Neural progenitor cell (in vitro differentiated cells): ENCODE measurements around the gene LTBP1. TPM values are rescaled to one million over a fixed set of nuclear protein-coding genes. Genes with fewer than 3 reads are reported as not detected.
A peak's percentile ranks its signal among the peaks of the same experiment; 100 is the strongest.

ENCODE experiments used
- DNase-seq: peaks from one replicate; pipeline ENCODE4 v3.0.0-alpha.2; 2016; ENCODE audit warnings: low spot score
- H2AFZ ChIP-seq: fragments of 200-600 bp; sonication (generic); replicated peaks from 2 replicates; pipeline ENCODE4 v1.6.1; 2016; ENCODE audit warnings: antibody characterized with exemption
- H3F3A ChIP-seq: fragments of 200-600 bp; sonication (generic); 2 replicates; pipeline ENCODE4 v1.6.1; 2016; ENCODE audit warnings: antibody characterized with exemption, low read depth
- H3K27ac ChIP-seq: fragments of 200-600 bp; sonication (generic); 2 replicates; pipeline ENCODE4 v1.5.1; 2016; ENCODE audit warnings: mild to moderate bottlenecking
- H3K27me3 ChIP-seq: fragments of 200-600 bp; sonication (generic); 2 replicates; pipeline ENCODE4 v1.6.1; 2016; ENCODE audit warnings: mild to moderate bottlenecking, moderate library complexity
- H3K36me3 ChIP-seq: fragments of 200-600 bp; sonication (generic); 2 replicates; pipeline ENCODE4 v1.5.1; 2016
- H3K4me1 ChIP-seq: fragments of 200-600 bp; sonication (generic); 2 replicates; pipeline ENCODE4 v1.6.1; 2016; ENCODE audit warnings: mixed run types
- H3K4me2 ChIP-seq: fragments of 200-600 bp; sonication (generic); 2 replicates; pipeline ENCODE4 v1.6.1; 2016
- H3K4me3 ChIP-seq: fragments of 200-600 bp; sonication (generic); 2 replicates; pipeline ENCODE4 v1.5.1; 2016
- H3K79me2 ChIP-seq: fragments of 200-600 bp; sonication (generic); 2 replicates; pipeline ENCODE4 v1.6.1; 2016; ENCODE audit warnings: low read depth
- H3K9ac ChIP-seq: fragments of 200-600 bp; sonication (generic); 2 replicates; pipeline ENCODE4 v1.6.1; 2016
- H3K9me3 ChIP-seq: fragments of 200-600 bp; sonication (generic); 2 replicates; pipeline ENCODE4 v1.5.1; 2016; ENCODE audit warnings: low read depth
- H4K20me1 ChIP-seq: fragments of 200-600 bp; sonication (generic); 2 replicates; pipeline ENCODE4 v1.6.1; 2016; ENCODE audit warnings: low read depth
- H3K27ac Mint-ChIP-seq: 3 replicates; pipeline ENCODE4 v1.8.0; 2021; ENCODE audit warnings: mixed read lengths
- H3K27me3 Mint-ChIP-seq: 2 replicates; pipeline ENCODE4 v1.8.0; 2022; ENCODE audit warnings: low read depth, mild to moderate bottlenecking, inconsistent platforms, moderate library complexity, mixed read lengths; ENCODE audit not compliant: insufficient read depth
- H3K36me3 Mint-ChIP-seq: 3 replicates; pipeline ENCODE4 v1.8.0; 2021; ENCODE audit warnings: mixed read lengths
- H3K4me1 Mint-ChIP-seq: 3 replicates; pipeline ENCODE4 v1.8.0; 2021; ENCODE audit warnings: mixed read lengths
- H3K4me3 Mint-ChIP-seq: 3 replicates; pipeline ENCODE4 v1.8.0; 2021; ENCODE audit warnings: mild to moderate bottlenecking, moderate library complexity, mixed read lengths
- H3K9me3 Mint-ChIP-seq: 3 replicates; pipeline ENCODE4 v1.8.0; 2020; ENCODE audit warnings: mixed read lengths
- CTCF ChIP-seq: fragments of 200-600 bp; sonication (generic); IDR thresholded peaks from 2 replicates; pipeline ENCODE4 v1.5.1; 2017; ENCODE audit warnings: antibody characterized with exemption, mild to moderate bottlenecking
- EZH2 ChIP-seq: fragments of 200-600 bp; sonication (generic); IDR thresholded peaks from 2 replicates; pipeline ENCODE4 v1.6.1; 2017; ENCODE audit warnings: antibody characterized with exemption, mild to moderate bottlenecking, moderate library complexity
- EZH2phosphoT487 ChIP-seq: fragments of 200-600 bp; sonication (generic); IDR thresholded peaks from 2 replicates; pipeline ENCODE4 v1.6.1; 2017; ENCODE audit warnings: antibody characterized with exemption
- total RNA-seq: library from RNA; depleted of rRNA; stranded (reverse); fragments of >200 nt; gene quantifications from 2 replicates; pipeline ENCODE4 v1.2.3, GENCODE V29; 2015; ENCODE audit warnings: low replicate concordance

The LTBP1 gene
- total RNA-seq, 1 donor from 2014 or later, result 50.5 TPM

- peaks cover 3% of the 10 kb centered on the region for H3K27me3 Mint-ChIP-seq
Measured at GRCh38 chr2:33123216-33123615, 176.5 kb downstream of the LTBP1 start.

GRCh38 chr2:33126552-33126951 is 179.8 kb downstream of the LTBP1 start:
- Mint-ChIP-seq H3K4me3 (no peak overlapping the region), H3K9me3 (no peaks in the 10 kb centered on the region), H3K27me3 (peaks cover 3% of the 10 kb centered on the region), H3K27ac (no peak overlapping the region), H3K36me3 (no peaks in the 10 kb centered on the region), H3K4me1 (no peaks in the 10 kb centered on the region)
- H3K9me3 ChIP-seq, result no peaks in the 10 kb centered on the region
- H3F3A ChIP-seq, result no peaks in the 10 kb centered on the region
- H3K4me3 ChIP-seq, result no peak overlapping the region
- H3K4me1 ChIP-seq, result peaks cover 1% of the 10 kb centered on the region
- no peaks in the 10 kb centered on the region for H3K27me3 ChIP-seq
- no peak overlapping the region for H3K4me2 ChIP-seq
- TF ChIP-seq EZH2phosphoT487, result no peak
- TF ChIP-seq CTCF, result peak; percentile 22
- TF ChIP-seq EZH2, result no peak
- H4K20me1 ChIP-seq, result no peaks in the 10 kb centered on the region
- no peak for DNase-seq
- H2AFZ ChIP-seq, result no peak overlapping the region
- no peak overlapping the region for H3K9ac ChIP-seq
- H3K36me3 ChIP-seq, result no peaks in the 10 kb centered on the region
- H3K79me2 ChIP-seq, result no peaks in the 10 kb centered on the region
- no peak overlapping the region for H3K27ac ChIP-seq

More at GRCh38 chr2:33123216-33123615, 176.5 kb downstream of the LTBP1 start:
- no peak for DNase-seq
- no peaks in the 10 kb centered on the region for H3K27me3 ChIP-seq
- no peak overlapping the region for H3K27ac ChIP-seq
- H3K36me3 Mint-ChIP-seq, result no peaks in the 10 kb centered on the region
- H4K20me1 ChIP-seq, result no peaks in the 10 kb centered on the region
- no peaks in the 10 kb centered on the region for H3K79me2 ChIP-seq
- no peak overlapping the region for H3K9ac ChIP-seq
- no peaks in the 10 kb centered on the region for H3K36me3 ChIP-seq
- H3K27ac Mint-ChIP-seq, result no peak overlapping the region
- TF ChIP-seq EZH2phosphoT487, result no peak
- TF ChIP-seq EZH2, result no peak
- TF ChIP-seq CTCF, result no peak
- H3K9me3 Mint-ChIP-seq, result no peaks in the 10 kb centered on the region
- H3F3A ChIP-seq, result no peaks in the 10 kb centered on the region
- H3K9me3 ChIP-seq, result no peaks in the 10 kb centered on the region
- no peak overlapping the region for H3K4me3 Mint-ChIP-seq
- H3K4me3 ChIP-seq, result no peak overlapping the region
- H2AFZ ChIP-seq, result no peak overlapping the region
- H3K4me1 Mint-ChIP-seq, result no peaks in the 10 kb centered on the region
- no peak overlapping the region for H3K4me2 ChIP-seq
- peaks cover 5% of the 10 kb centered on the region for H3K4me1 ChIP-seq

GRCh38 chr2:33126958-33127357 is 180.2 kb downstream of the LTBP1 start:
- H3K4me3 Mint-ChIP-seq, result no peak overlapping the region
- TF ChIP-seq EZH2, result no peak
- no peak for TF ChIP-seq EZH2phosphoT487
- TF ChIP-seq CTCF, result no peak
- H3K4me1 ChIP-seq, result no peaks in the 10 kb centered on the region
- no peaks in the 10 kb centered on the region for H3K27me3 ChIP-seq
- no peaks in the 10 kb centered on the region for H4K20me1 ChIP-seq
- H3K9me3 Mint-ChIP-seq, result no peaks in the 10 kb centered on the region
- H2AFZ ChIP-seq, result no peak overlapping the region
- H3K4me2 ChIP-seq, result no peak overlapping the region
- no peaks in the 10 kb centered on the region for H3F3A ChIP-seq
- H3K27ac ChIP-seq, result no peak overlapping the region
- H3K36me3 Mint-ChIP-seq, result no peaks in the 10 kb centered on the region
- no peak overlapping the region for H3K4me3 ChIP-seq
- no peaks in the 10 kb centered on the region for H3K9me3 ChIP-seq
- H3K79me2 ChIP-seq, result no peaks in the 10 kb centered on the region
- no peak overlapping the region for H3K27ac Mint-ChIP-seq
- H3K9ac ChIP-seq, result no peak overlapping the region
- H3K36me3 ChIP-seq, result no peaks in the 10 kb centered on the region
- DNase-seq, result no peak
- H3K27me3 Mint-ChIP-seq, result peaks cover 3% of the 10 kb centered on the region
- no peaks in the 10 kb centered on the region for H3K4me1 Mint-ChIP-seq
